ENCODE data around the gene GP1BA. TPM values are rescaled to one million over a fixed set of nuclear protein-coding genes. Genes with fewer than 3 reads are reported as not detected.

The GP1BA gene
- total RNA-seq, 1 donor from 2014 or later = 0.22 TPM

- DNase-seq = no peak
- intact Hi-C loops (cut with micrococcal nuclease) = no loop called here
- H3K36me3 ChIP-seq = peaks cover 30% of the 10 kb centered on the region
- TF ChIP-seq, protein P1, sequence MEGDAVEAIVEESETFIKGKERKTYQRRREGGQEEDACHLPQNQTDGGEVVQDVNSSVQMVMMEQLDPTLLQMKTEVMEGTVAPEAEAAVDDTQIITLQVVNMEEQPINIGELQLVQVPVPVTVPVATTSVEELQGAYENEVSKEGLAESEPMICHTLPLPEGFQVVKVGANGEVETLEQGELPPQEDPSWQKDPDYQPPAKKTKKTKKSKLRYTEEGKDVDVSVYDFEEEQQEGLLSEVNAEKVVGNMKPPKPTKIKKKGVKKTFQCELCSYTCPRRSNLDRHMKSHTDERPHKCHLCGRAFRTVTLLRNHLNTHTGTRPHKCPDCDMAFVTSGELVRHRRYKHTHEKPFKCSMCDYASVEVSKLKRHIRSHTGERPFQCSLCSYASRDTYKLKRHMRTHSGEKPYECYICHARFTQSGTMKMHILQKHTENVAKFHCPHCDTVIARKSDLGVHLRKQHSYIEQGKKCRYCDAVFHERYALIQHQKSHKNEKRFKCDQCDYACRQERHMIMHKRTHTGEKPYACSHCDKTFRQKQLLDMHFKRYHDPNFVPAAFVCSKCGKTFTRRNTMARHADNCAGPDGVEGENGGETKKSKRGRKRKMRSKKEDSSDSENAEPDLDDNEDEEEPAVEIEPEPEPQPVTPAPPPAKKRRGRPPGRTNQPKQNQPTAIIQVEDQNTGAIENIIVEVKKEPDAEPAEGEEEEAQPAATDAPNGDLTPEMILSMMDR (IDR thresholded peaks at IDR 0.05; ENCODE audit: borderline replicate concordance) = no peak
- H3K9me3 ChIP-seq (replicated peaks) = no peaks in the 10 kb centered on the region
- no peak overlapping the region for H3K4me3 ChIP-seq
- peak overlapping the region; percentile 98 for H3K27ac ChIP-seq (replicated peaks)
- peaks cover 75% of the 10 kb centered on the region for H3K4me1 ChIP-seq
- no peaks in the 10 kb centered on the region for H3K27me3 ChIP-seq (ENCODE audit: low read depth)
These were observed 38.2 kb downstream of the GP1BA start for GRCh38 chr17:4970273-4970672.

DNA sequence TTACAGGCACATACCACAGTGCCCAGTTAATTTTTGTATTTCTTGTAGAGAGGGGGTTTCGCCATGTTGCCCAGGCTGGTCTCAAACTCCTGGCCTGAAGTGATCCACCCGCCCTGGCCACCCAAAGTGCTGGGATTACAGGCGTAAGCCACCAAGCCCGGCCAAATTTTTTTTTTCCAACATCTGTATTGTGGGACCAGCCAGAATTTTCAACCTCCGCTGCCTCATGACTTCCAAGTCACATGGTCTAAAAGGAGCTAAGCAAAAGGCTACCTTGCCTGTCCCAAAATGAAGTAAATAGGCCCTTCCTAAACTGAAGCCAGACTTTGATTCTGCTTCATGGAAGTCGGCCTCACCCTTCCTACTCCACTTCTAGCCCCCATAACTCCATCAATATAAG is 39.7 kb downstream of the GP1BA start:
- Histone ChIP-seq H3K4me3 (no peak overlapping the region), H3K4me1 (peaks cover 68% of the 10 kb centered on the region), H3K9me3 (replicated peaks) (no peaks in the 10 kb centered on the region), H3K36me3 (peaks cover 42% of the 10 kb centered on the region), H3K27ac (replicated peaks) (peak overlapping the region; percentile 80), H3K27me3 (ENCODE audit: low read depth) (no peaks in the 10 kb centered on the region)
- intact Hi-C loops (cut with micrococcal nuclease) = no loop called here
- DNase-seq = no peak
- TF ChIP-seq, protein P1 (IDR thresholded peaks at IDR 0.05; ENCODE audit: borderline replicate concordance) = no peak

- intact Hi-C loops (cut with micrococcal nuclease) = no loop called here
- H3K27ac ChIP-seq (replicated peaks) = peak overlapping the region; percentile 80
- no peak for DNase-seq
- H3K4me3 ChIP-seq = no peak overlapping the region
- no peaks in the 10 kb centered on the region for H3K9me3 ChIP-seq (replicated peaks)
- no peaks in the 10 kb centered on the region for H3K27me3 ChIP-seq (ENCODE audit: low read depth)
- TF ChIP-seq, protein P1 (IDR thresholded peaks at IDR 0.05; ENCODE audit: borderline replicate concordance) = no peak
- H3K4me1 ChIP-seq = peaks cover 67% of the 10 kb centered on the region
- H3K36me3 ChIP-seq = peaks cover 47% of the 10 kb centered on the region
These were observed 40.2 kb downstream of the GP1BA start for GRCh38 chr17:4972322-4972721.

DNA sequence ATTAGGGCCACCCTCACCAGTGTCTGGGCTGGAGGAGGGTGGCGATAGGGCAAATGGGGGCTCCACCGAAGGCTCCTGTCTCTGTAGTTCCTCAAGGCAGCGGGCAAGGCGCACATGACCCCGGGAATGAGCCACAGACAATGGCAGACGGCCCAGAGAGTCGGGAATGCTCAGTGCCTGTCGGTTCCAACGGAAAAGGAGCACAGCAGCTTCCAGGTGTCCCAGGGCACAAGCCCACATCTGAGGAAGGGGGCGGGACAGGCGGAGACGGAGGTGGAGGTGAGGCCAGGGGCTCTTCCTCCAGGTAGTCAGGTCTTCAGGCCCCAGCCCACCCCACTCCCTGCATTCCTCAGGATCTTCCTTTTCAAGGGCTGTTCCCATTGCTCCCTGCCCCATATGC is 40.7 kb downstream of the GP1BA start:
- Histone ChIP-seq H3K4me1 (peaks cover 67% of the 10 kb centered on the region), H3K27me3 (ENCODE audit: low read depth) (no peaks in the 10 kb centered on the region), H3K36me3 (peaks cover 51% of the 10 kb centered on the region), H3K4me3 (no peak overlapping the region), H3K9me3 (replicated peaks) (no peaks in the 10 kb centered on the region), H3K27ac (replicated peaks) (peak overlapping the region; percentile 80)
- DNase-seq = no peak
- intact Hi-C loops (cut with micrococcal nuclease) = no loop called here
- TF ChIP-seq, protein P1 (IDR thresholded peaks at IDR 0.05; ENCODE audit: borderline replicate concordance) = no peak

GRCh38 chr17:4973256-4974114 is 41.4 kb downstream of the GP1BA start:
- TF ChIP-seq, protein P1 (IDR thresholded peaks at IDR 0.05; ENCODE audit: borderline replicate concordance) = no peak
- Histone ChIP-seq H3K36me3 (peaks cover 58% of the 10 kb centered on the region), H3K27me3 (ENCODE audit: low read depth) (no peaks in the 10 kb centered on the region), H3K9me3 (replicated peaks) (no peaks in the 10 kb centered on the region), H3K4me1 (peaks cover 61% of the 10 kb centered on the region), H3K27ac (replicated peaks) (peak overlapping the region; percentile 80), H3K4me3 (no peak overlapping the region)
- no peak for DNase-seq
- intact Hi-C loops (cut with micrococcal nuclease) = no loop called here

Data from left ventricle myocardium inferior (tissue), 1 donor.